Measurements from ENCODE around the gene CYTL1.

GRCh38 chr4:4985844-4986243 lies 33.4 kb downstream of the CYTL1 start:
- TF ChIP-seq CTCF (IDR thresholded peaks at IDR 0.05) (no peak), POLR2A (IDR thresholded peaks at IDR 0.05) (no peak)

Data from thyroid gland (tissue), 4 donors.